HG03354 (cell line): ENCODE results near the gene MAP4K2.
"Not testable (repeated sequence)": the region's sequence is repeated elsewhere in the genome, so short reads cannot be mapped to it uniquely, and the experiment has no call there.

Experiments
- ATAC-seq: cut with Tn5 transposase; IDR thresholded peaks from one replicate; pipeline ENCODE4 v1.9.1; 2021; ENCODE audit warnings: mild to moderate bottlenecking; ENCODE audit not compliant: unreplicated experiment, poor library complexity, severe bottlenecking

The MAP4K2 gene

GRCh38 chr11:64815433-64815832 lies 12.4 kb upstream of the MAP4K2 start:
- ATAC-seq = not testable (repeated sequence)

DNA sequence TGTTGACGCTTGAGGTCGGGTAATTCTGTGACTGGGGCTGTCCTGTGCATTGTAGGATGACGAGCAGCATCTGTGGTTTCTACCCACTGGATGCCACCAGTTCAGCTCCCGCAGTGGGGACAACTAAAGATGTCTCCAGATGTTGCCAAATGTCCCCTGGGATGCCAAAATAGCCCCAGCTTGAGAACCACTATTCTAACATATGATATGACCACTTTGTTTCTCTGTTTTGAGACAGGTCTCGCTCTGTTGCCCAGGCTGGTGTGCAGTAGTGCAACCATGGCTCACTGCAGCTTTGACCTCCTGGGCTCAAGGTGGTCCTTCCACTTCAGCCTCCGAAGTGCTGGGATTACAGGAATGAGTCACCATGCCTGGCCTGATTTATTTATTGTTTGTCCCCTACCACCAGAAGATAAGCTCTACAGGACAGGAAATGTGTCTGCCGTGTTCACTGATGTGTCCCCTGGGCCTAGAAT lies 11.7 kb upstream of the MAP4K2 start:
- peak; percentile 61 for ATAC-seq

DNA sequence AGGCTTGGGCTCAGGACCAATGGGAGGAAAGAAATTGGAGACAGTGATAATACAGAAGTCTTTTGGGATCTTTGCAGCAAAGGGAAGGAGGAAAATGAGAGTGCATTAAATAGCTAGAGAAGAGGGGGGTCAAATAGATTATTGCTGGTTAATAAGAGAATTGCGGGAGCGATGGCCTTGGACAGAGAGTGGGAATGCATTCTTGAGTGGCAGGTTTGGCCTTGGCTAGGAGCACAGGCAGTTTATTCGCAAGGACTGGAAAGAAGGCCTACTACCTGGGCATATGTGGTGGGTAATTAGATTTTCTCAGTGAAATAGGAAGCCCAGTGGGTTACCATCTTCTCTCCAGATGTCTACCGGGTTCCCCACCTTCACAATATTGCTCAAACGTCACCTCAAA lies 10.8 kb upstream of the MAP4K2 start:
- ATAC-seq = no peak

DNA sequence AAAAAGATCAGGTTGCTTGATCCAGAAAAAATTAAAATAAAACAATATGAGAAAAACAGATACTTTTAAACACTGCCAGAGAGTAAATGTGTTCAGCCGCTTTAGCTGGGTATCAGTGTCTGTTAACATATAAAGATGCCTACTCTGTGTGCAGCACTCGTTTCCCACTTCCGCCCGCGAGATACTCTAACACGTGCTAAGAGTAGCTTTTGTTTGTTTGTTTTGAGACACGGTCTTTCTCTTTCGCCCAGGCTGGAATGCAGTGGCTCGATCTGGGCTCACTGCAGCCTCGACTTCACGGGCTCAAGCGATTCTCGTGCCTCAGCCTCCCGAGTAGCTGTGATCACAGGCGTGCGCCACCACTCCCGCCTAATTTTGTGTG lies 7.9 kb upstream of the MAP4K2 start:
- peak; percentile 18 for ATAC-seq

- ATAC-seq = peak; percentile 57
These were observed 7.4 kb upstream of the MAP4K2 start, which contains the start of gene MEN1 for GRCh38 chr11:64810271-64810890. Gene MEN1, minus strand, starts transcription at chr11:64810551. Its CDS starts 442 bp downstream, at chr11:64810109.

- no peak for ATAC-seq
These were observed 6.8 kb upstream of the MAP4K2 start for GRCh38 chr11:64809781-64810241.

DNA sequence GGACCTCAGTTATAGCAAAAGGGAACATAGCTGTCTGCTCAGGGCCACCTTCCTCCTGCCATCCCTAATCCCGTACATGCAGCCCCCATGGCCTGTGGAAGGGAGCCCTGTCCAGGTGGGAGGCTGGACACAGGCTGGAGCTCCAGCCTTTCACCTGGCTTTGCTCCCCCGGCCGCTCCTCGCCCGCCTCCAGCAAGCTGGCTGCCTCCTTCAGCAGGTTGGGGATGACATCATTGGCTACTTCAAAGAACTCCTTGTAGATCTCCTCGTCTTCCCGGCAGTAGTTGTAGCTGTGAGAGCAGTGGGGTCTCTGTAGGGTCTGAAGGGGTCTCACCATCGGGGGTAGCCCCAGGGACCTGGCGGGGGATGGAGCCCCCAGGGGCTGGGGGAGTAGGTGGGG lies 2.5 kb upstream of the MAP4K2 start:
- ATAC-seq = no peak

DNA sequence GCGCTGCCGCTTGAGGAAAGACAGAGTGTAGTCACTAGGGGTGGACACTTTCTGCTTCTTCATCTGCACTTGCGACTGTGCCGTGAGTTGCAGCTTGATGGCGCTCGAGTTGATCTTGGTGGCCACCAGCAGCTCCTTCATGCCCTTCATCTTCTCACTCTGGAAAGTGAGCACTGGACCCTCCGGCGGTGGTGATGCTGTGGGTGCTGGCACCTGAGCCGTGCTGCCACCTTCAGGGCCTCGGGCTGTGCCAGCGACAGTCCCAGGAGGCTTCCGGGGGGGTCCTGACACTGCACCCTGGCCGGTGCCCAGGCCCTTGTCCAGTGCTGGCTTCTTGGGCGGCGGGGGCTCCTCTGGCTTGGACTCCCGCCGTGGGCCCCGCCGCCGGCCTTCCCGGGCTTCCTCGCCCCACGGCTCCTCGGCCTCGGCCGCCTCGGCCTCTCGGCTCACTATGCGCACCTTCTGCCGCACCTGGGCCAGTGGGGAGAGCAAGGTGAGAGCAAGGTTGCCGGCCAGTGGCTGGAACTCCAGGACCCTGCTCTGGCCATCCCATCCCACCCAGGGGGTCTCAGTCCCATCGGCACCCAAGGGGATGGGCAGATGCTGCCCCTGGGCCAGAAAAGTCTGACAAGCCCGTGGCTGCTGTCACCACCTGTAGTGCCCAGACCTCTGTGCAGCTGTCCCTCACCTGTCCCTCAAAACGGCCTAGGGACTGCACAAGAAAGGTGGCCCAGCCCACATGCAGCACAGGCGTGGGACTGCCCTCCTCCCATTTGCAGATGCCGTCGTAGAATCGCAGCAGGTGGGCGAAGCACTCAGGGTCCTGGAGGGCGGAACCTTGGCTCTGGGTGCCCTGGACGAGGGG lies 1.6 kb upstream of the MAP4K2 start:
- ATAC-seq = no peak

DNA sequence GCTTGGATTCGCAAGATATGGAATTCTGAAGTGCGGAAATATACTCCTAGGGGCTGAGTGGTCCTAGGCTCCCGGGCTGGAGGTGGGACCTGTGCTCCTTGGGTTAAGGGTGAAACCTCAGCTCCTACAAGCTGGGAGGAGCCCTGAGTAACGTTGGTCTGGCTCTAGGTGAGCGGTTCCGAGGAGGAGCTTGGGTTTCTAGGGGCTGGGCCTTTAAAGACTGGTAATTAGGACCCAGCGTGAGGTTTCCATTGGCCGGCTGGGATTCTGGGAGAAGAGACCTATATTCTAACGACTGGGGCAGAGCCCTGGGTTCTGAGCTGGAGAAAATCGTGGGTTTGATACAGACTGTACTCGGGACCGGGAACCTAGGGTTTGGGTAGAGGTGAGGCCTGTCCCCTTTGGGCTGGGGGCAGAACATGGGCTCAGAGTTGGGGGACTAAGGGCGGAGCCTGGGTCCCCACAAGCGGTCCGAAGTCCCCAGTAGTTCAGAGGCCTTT lies 882 bp upstream of the MAP4K2 start:
- ATAC-seq = no peak

DNA sequence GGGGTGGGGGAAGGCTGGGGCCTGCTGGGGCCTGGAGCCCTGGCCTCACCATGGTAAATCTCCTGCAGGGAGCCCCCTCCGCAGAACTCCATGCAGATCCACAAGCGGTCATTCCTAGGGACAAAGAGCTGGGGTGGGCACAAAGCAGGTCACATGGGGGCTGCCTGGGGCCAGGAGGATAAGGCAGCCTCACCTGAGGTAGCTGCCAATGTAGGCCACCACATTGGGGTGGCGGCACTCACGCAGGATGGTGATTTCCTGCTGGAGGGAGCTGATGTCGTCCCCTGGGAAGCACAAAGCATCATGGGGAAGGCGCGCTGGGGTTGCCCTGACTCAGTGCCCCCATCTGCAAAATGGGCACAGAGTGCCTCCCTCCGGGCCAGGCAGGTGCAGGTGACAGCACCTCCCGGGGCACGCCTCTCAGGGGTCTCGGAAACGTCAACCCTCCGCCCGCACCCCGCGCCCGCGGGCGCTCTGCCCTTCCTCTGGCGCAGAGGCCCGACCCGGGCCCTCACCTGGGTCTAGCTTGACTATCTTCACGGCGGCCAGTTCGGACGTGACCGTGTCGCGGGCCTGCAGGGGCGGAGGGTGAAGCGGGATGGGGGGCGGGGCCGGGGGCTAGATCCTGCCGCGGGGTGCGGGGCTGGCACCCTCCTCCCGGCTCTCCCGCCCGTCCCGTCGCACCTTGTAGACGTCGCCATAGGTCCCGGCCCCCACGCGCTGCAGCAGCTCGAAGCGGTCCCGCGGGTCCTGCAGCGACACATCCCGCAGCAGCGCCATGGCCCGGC lies 450 bp downstream of the MAP4K2 start:
- peak; percentile 25 for ATAC-seq

- ATAC-seq = no peak
These were observed 1.2 kb downstream of the MAP4K2 start for GRCh38 chr11:64801561-64802369.

- no peak for ATAC-seq
These were observed 1.9 kb downstream of the MAP4K2 start for GRCh38 chr11:64801158-64801464.

DNA sequence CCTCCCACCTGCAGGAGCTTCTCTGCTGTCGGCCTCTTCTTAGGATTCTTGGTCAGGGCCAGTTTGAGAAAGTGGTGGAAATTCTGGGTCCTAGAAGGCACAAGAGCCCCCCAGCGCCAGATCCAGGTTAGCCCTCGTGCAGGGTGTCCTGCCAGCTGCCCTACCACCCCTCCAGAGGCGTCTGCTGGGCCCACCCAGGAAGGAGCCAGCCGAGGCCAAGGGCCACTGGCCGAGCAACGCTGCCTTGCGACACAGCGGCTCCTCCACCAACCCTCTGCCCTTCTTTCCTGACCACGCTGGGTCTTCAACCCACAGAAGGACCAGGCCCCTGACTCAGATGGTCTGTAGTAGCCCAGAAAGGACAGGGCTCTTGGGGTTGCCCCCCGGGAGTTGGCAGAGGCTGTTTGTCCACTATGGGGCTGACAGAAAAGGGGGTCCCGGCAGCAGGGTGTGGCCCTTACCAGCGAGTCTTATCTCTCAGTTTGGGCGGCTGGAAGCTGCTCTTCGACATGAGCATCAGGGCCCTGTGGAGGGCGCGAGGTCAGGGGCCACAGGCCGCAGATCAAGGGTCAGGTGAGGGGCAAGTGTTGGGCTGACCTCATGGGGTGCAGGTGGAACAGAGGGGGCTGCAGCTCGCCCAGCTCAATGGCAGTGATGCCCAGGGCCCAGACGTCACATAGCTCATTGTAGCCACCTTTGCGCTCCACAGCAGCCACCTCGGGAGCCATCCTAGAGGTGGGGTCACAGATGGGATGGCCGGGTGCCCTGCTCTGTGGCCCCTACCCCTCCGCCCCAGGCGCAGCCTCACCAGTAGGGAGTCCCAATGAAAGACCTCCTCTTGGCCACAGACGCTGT lies 2.5 kb downstream of the MAP4K2 start:
- ATAC-seq = no peak

- ATAC-seq = no peak
These were observed 3.3 kb downstream of the MAP4K2 start for GRCh38 chr11:64799623-64800302.

GRCh38 chr11:64799256-64799622 lies 3.8 kb downstream of the MAP4K2 start:
- no peak for ATAC-seq

- no peak for ATAC-seq
These were observed 6.1 kb downstream of the MAP4K2 start for GRCh38 chr11:64796757-64797541.

DNA sequence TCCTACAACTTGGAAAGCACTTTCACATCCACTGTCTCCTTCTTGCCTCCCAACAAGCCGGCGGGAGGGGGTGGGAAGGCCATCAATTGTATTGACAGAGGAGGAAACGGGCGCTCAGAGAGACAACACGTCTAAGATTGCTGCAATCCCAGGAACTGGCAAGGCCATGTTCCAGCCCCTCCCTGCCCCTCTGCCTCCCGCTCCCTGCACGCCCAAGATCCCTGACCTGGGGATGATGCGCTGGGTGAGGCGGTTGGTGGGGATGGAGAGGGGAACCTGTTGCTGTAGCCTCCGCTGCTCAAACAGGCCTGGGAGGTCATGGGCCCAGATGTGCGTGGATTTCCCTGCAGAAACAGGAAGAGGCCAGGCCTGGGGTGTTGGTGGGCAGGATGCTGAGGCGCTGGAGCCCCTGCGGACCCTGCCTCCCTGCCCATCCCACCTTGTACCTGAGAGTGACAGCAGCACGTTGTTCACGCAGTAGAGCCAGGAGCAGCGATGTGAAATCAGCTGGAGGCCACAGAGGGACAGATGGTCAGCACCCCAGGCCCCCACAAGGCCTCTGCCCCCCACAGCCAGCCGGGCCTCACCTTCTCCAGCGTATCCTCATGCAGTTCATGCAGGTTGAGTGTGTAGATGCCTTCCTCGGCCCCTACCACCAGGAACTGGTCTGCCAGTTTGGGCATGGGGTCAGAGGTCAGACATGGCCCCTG lies 6.8 kb downstream of the MAP4K2 start:
- ATAC-seq = no peak
